HepG2 (cell line): ENCODE measurements around the gene SFT2D1. TPM values are rescaled to one million over a fixed set of nuclear protein-coding genes. Genes with fewer than 3 reads are reported as not detected.
A peak's percentile ranks its signal among the peaks of the same experiment; 100 is the strongest.

ENCODE experiments used
- ATAC-seq: fragments of 200-7000 bp; cut with Tn5 transposase; 3 replicates; pipeline ENCODE4 v1.9.1; 2020; ENCODE audit warnings: mild to moderate bottlenecking, moderate library complexity
- BruUV-seq: library from RNA; stranded (reverse); fragments of 400-500 nt; replicated peaks from 2 replicates; lab custom pipeline; 2021; lab: Mats Ljungman, UMichigan
- CTCF ChIA-PET: fragments of 300-600 bp; formaldehyde crosslinking; extraction: SDS; loops from one replicate; lab custom pipeline; 2021; ENCODE audit warnings: low total read pairs, inconsistent platforms, low intra/inter-chr PET ratio; lab: Yijun Ruan, JAX
- POLR2A ChIA-PET: fragments of 350-600 bp; sonication (Branson Sonifier 250); formaldehyde crosslinking; loops from one replicate; lab custom pipeline; 2020; ENCODE audit warnings: antibody characterized with exemption, inconsistent platforms; lab: Yijun Ruan, JAX
- DNase-seq: peaks from one replicate; pipeline ENCODE4 v3.0.0-alpha.2; 2015; ENCODE audit warnings: low spot score
- FAIRE-seq: peaks from 3 replicates; lab custom pipeline; 2011; peaks lifted over from hg19 to GRCh38; lab: Jason Lieb, UNC
- H2AFZ ChIP-seq: one replicate; pipeline ENCODE4 v1.6.1; 2011; ENCODE audit warnings: low read length, inconsistent platforms
- H3K27ac ChIP-seq: fragments of 300-600 bp; 3 replicates; pipeline ENCODE4 v1.8.0; 2011; ENCODE audit warnings: mixed run types, mild to moderate bottlenecking, mixed read lengths, low read length, inconsistent platforms; ENCODE audit not compliant: insufficient read depth; ENCODE audit errors: extremely low read length
- H3K27me3 ChIP-seq, 2 experiments: fragments of 200-600 bp in 1 of 2; 2 replicates in 1 of 2; 3 replicates in 1 of 2; pipeline versions ENCODE4 v1.6.0 to v1.8.0; 2011; ENCODE audit warnings: low read length in 2 of 2, mild to moderate bottlenecking in 2 of 2, moderate library complexity in 2 of 2, inconsistent platforms in 1 of 2; ENCODE audit not compliant: insufficient read depth in 2 of 2, control insufficient read depth in 1 of 2
- H3K36me3 ChIP-seq, 2 experiments: fragments of 200-600 bp in 1 of 2; replicated peaks in 1 of 2; 2 replicates in 1 of 2; 3 replicates in 1 of 2; pipeline versions ENCODE4 v1.5.1 to v1.8.0; 2011; ENCODE audit warnings: low read length in 2 of 2, inconsistent platforms in 1 of 2; ENCODE audit not compliant: insufficient read depth in 2 of 2, control insufficient read depth in 1 of 2
- H3K4me1 ChIP-seq: 2 replicates; pipeline ENCODE4 v1.5.1; 2012; ENCODE audit warnings: low read length, inconsistent platforms; ENCODE audit not compliant: insufficient read depth
- H3K4me2 ChIP-seq: 2 replicates; pipeline ENCODE4 v1.6.0; 2011; ENCODE audit warnings: low read depth, low read length, inconsistent platforms
- H3K4me3 ChIP-seq, 3 experiments: fragments of 200-600 bp in 1 of 3; sonication (generic), shearing (Covaris generic) in 1 of 3; replicated peaks in 1 of 3; 2 replicates each; pipeline ENCODE4 v1.5.1; 2011 to 2016; ENCODE audit warnings: low read length in 3 of 3, inconsistent platforms in 2 of 3, low read depth in 2 of 3, mild to moderate bottlenecking in 2 of 3, control low read depth in 1 of 3, mixed read lengths in 1 of 3; ENCODE audit not compliant: insufficient read depth in 1 of 3
- H3K79me2 ChIP-seq: one replicate; pipeline ENCODE4 v1.6.1; 2011; ENCODE audit warnings: low read length, inconsistent platforms; ENCODE audit not compliant: insufficient read depth
- H3K9ac ChIP-seq: 2 replicates; pipeline ENCODE4 v1.6.0; 2011; ENCODE audit warnings: mild to moderate bottlenecking, low read depth, low read length, inconsistent platforms; ENCODE audit not compliant: insufficient read depth
- H3K9me3 ChIP-seq: 2 replicates; pipeline ENCODE4 v1.5.1; 2012; ENCODE audit warnings: mild to moderate bottlenecking, low read length
- H4K20me1 ChIP-seq: 2 replicates; pipeline ENCODE4 v1.6.0; 2011; ENCODE audit warnings: inconsistent platforms, mild to moderate bottlenecking, low read length, moderate library complexity; ENCODE audit not compliant: insufficient read depth
- CHCHD3 ChIP-seq: sonication (generic); formaldehyde crosslinking; IDR thresholded peaks from 2 replicates; pipeline ENCODE4 v1.8.0; 2022; ENCODE audit warnings: mild to moderate bottlenecking, missing genetic modification reagents, moderate library complexity
- GLMP ChIP-seq: sonication (generic); formaldehyde crosslinking; IDR thresholded peaks from 2 replicates; pipeline ENCODE4 v1.9.0; 2021; ENCODE audit warnings: missing genetic modification reagents, mild to moderate bottlenecking, borderline replicate concordance
- MAFF ChIP-seq: IDR thresholded peaks from 2 replicates; pipeline ENCODE4 v1.6.1; 2011; ENCODE audit warnings: low read depth, low read length, improper control_type of control experiment
- MAFK ChIP-seq, 2 experiments: IDR thresholded peaks in 1 of 2; conservative IDR thresholded peaks in 1 of 2; 2 replicates each; pipeline ENCODE4 v1.6.1; 2011; ENCODE audit warnings: improper control_type of control experiment in 2 of 2, low read length in 2 of 2
- MAX ChIP-seq: IDR thresholded peaks from 2 replicates; pipeline ENCODE4 v1.6.1; 2012; ENCODE audit warnings: inconsistent platforms
- SOX13 ChIP-seq, 3 experiments: fragments of 450-650 bp in 1 of 3; sonication (generic) in 1 of 3; formaldehyde crosslinking in 1 of 3; IDR thresholded peaks in 2 of 3; conservative IDR thresholded peaks in 1 of 3; 2 replicates each; pipeline versions ENCODE4 v1.5.0 to v1.6.1; 2016 to 2020; ENCODE audit warnings: antibody characterized with exemption in 1 of 3, mild to moderate bottlenecking in 1 of 3, missing compliant biosample characterization in 1 of 3, missing genetic modification reagents in 1 of 3, moderate library complexity in 1 of 3
- TFDP1 ChIP-seq: IDR thresholded peaks from 2 replicates; pipeline ENCODE4 v1.6.1; 2016; ENCODE audit warnings: missing compliant biosample characterization, missing genetic modification reagents, borderline replicate concordance
- THAP7 ChIP-seq: sonication (generic); formaldehyde crosslinking; IDR thresholded peaks from 2 replicates; pipeline ENCODE4 v1.8.1; 2023; ENCODE audit warnings: mild to moderate bottlenecking, missing genetic modification reagents
- ZC3H4 ChIP-seq: sonication (generic); formaldehyde crosslinking; IDR thresholded peaks from 2 replicates; pipeline ENCODE4 v1.4.0; 2020; ENCODE audit warnings: missing genetic modification reagents, borderline replicate concordance
- ZKSCAN8 ChIP-seq: IDR thresholded peaks from 2 replicates; pipeline ENCODE4 v1.6.1; 2016; ENCODE audit warnings: borderline replicate concordance, missing genetic modification reagents, missing compliant biosample characterization
- ZNF10 ChIP-seq: sonication (generic); formaldehyde crosslinking; IDR thresholded peaks from 2 replicates; pipeline ENCODE4 v1.4.0; 2020; ENCODE audit warnings: mild to moderate bottlenecking, low read depth, missing genetic modification reagents, borderline replicate concordance
- ZNF34 ChIP-seq: sonication (generic); formaldehyde crosslinking; IDR thresholded peaks from 2 replicates; pipeline ENCODE4 v1.4.0; 2020; ENCODE audit warnings: mild to moderate bottlenecking, missing genetic modification reagents, borderline replicate concordance
- ZNF512B ChIP-seq: sonication (generic); formaldehyde crosslinking; IDR thresholded peaks from 2 replicates; pipeline ENCODE4 v1.5.1; 2020; ENCODE audit warnings: missing genetic modification reagents, mild to moderate bottlenecking, borderline replicate concordance
- ZNF614 ChIP-seq: IDR thresholded peaks from 2 replicates; pipeline ENCODE4 v1.6.1; 2018; ENCODE audit warnings: missing biosample characterization, missing genetic modification reagents, inconsistent platforms, borderline replicate concordance
- ZNF644 ChIP-seq: IDR thresholded peaks from 2 replicates; pipeline ENCODE4 v1.6.1; 2016; ENCODE audit warnings: low read depth
- ZNF773 ChIP-seq: sonication (generic); formaldehyde crosslinking; IDR thresholded peaks from 2 replicates; pipeline ENCODE4 v1.4.0; 2020; ENCODE audit warnings: missing genetic modification reagents, borderline replicate concordance
- WGBS: methylation state at CpG from one replicate; pipeline ENCODE4 v1.1.6; 2017; ENCODE audit warnings: low lambda C conversion rate; 5-methylcytosine and 5-hydroxymethylcytosine counted together
- in situ Hi-C: cut with HindIII; loops from 2 replicates; pipeline ENCODE4 v1.10.0; 2017; ENCODE audit warnings: low pct_unique_long_range_greater_than_20kb; ENCODE audit not compliant: extremely low pct_ligation_motif_present
- intact Hi-C: fragments of 100-400 bp; cut with micrococcal nuclease; formaldehyde crosslinking; loops from one replicate; pipeline ENCODE4 v1.10.0; 2022; ENCODE audit not compliant: unreplicated experiment
- polyA plus RNA-seq, 8 experiments: library from polyadenylated mRNA; depleted of rRNA in 3 of 8; stranded (reverse) in 7 of 8; unstranded in 1 of 8; fragments of >200 nt; fragmentation: Illumina TruSeq in 4 of 8; extraction: Trizol in 4 of 8; gene quantifications; 2 replicates each; pipeline versions ENCODE4 v1.2.1 to v1.2.3, GENCODE V29; 2011 to 2016; ENCODE audit warnings: low read depth in 4 of 8, missing spikeins in 1 of 8, mixed read lengths in 1 of 8; ENCODE audit not compliant: insufficient read depth in 1 of 8
- total RNA-seq, 5 experiments: library from RNA; depleted of rRNA; stranded (reverse); fragments of >200 nt; fragmentation: Illumina TruSeq; extraction: Trizol; gene quantifications; 2 replicates each; pipeline ENCODE4 v1.2.3, GENCODE V29; 2016; ENCODE audit warnings: low read depth in 1 of 5

The SFT2D1 gene
- total and polyA plus RNA-seq, 2 of the 13 experiments (the other 11 are each of a cell fraction or from before 2014, with no cell fraction given): 115 to 147 TPM

GRCh38 chr6:166286839-166287271 lies 55.5 kb downstream of the SFT2D1 start:
- no peaks in the 10 kb centered on the region for H3K4me1 ChIP-seq
- POLR2A ChIA-PET: no interaction called here
- H3K27ac ChIP-seq: no peak overlapping the region
- H4K20me1 ChIP-seq: no peaks in the 10 kb centered on the region
- no TSS peak for BruUV-seq
- no peaks in the 10 kb centered on the region for H3K79me2 ChIP-seq
- H3K36me3 ChIP-seq: no peaks in the 10 kb centered on the region
- peaks cover 1 to 52% of the 10 kb centered on the region in 2 experiments; a peak in 4 of 5 replicates for H3K27me3 ChIP-seq
- intact Hi-C loops (no loop called here), in situ Hi-C loops (no loop called here)
- H3K4me3 ChIP-seq: no peak overlapping the region
- no peaks in the 10 kb centered on the region for H3K9me3 ChIP-seq
- peak; percentile 60 for ATAC-seq
- FAIRE-seq: no peak
- DNase-seq: no peak
- no peak overlapping the region for H2AFZ ChIP-seq
- CTCF ChIA-PET: no interaction called here
- H3K4me2 ChIP-seq: peak overlapping the region; percentile 40; the same call in 1 of the 2 replicates
- 10% methylated on average over 8 of the region's 8 CpGs for WGBS
- no peak overlapping the region for H3K9ac ChIP-seq
- no peak for TF ChIP-seq CHCHD3 (CRISPR knock-in tag)
- TF ChIP-seq ZNF644 (CRISPR knock-in tag): no peak
- no peak for TF ChIP-seq GLMP (CRISPR knock-in tag)
- TF ChIP-seq ZNF512B (CRISPR knock-in tag): no peak
- no peak for TF ChIP-seq ZNF10 (CRISPR knock-in tag)
- no peak for TF ChIP-seq MAX
- TF ChIP-seq ZNF773 (CRISPR knock-in tag): no peak
- TF ChIP-seq THAP7 (CRISPR knock-in tag): no peak
- TF ChIP-seq ZC3H4: no peak
- TF ChIP-seq MAFK (conservative IDR thresholded peaks at IDR 0.05 in 1 of 2, IDR thresholded peaks at IDR 0.05 in 1 of 2; ENCODE audit: low read length in 2 of 2): peak in 1 of 2 experiments; percentile 31; a peak in 1 of 4 replicates
- TF ChIP-seq ZNF34 (CRISPR knock-in tag): no peak
- TF ChIP-seq TFDP1 (CRISPR knock-in tag): no peak
- no peak for TF ChIP-seq ZKSCAN8
- no peak for TF ChIP-seq SOX13 (IDR thresholded peaks at IDR 0.05)
- no peak for TF ChIP-seq SOX13 (CRISPR knock-in tag; conservative IDR thresholded peaks at IDR 0.05 in 1 of 2, IDR thresholded peaks at IDR 0.05 in 1 of 2)
- 0 out of 2 replicates have a peak, but pooled peaks have one; percentile 36 for TF ChIP-seq MAFF
- TF ChIP-seq ZNF614 (CRISPR knock-in tag): no peak
